ENCODE results near the gene PPM1D. TPM values are rescaled to one million over a fixed set of nuclear protein-coding genes. Genes with fewer than 3 reads are reported as not detected.

The PPM1D gene
- polyA plus RNA-seq, 1 of the 3 experiments (the other 2 are of a cell fraction), result 8.8 TPM

GRCh38 chr17:60594734-60595133, 5.3 kb upstream of the PPM1D start:
- CTCF ChIA-PET, result interaction anchor here (0.7 to 3.1 kb wide), 7 partner anchors 10 to 539 kb away, joined by 3 to 14 read pairs (median 4); no protein-coding TSS in a partner anchor
- Histone ChIP-seq H2AFZ (ENCODE audit: low read depth) (no peak overlapping the region), H3K4me2 (no peak overlapping the region), H3K4me3 (ENCODE audit: low read depth in 2 of 2, low read length in 1 of 2) (no peak overlapping the region), H3K79me2 (ENCODE audit: insufficient read depth) (no peaks in the 10 kb centered on the region), H3K9me3 (no peaks in the 10 kb centered on the region), H4K20me1 (ENCODE audit: insufficient read depth) (no peaks in the 10 kb centered on the region), H3F3A (replicated peaks; ENCODE audit: insufficient read depth) (peaks cover 12% of the 10 kb centered on the region), H3K4me1 (ENCODE audit: control insufficient read depth in 1 of 2, insufficient read depth in 2 of 2, low read depth in 1 of 2, low read length in 1 of 2) (peaks cover 0 to 3% of the 10 kb centered on the region in 2 experiments; a peak in 2 of 4 replicates), H3K27me3 (ENCODE audit: insufficient read depth) (no peaks in the 10 kb centered on the region), H3K9me2 (no peaks in the 10 kb centered on the region), H3K27ac (ENCODE audit: low read depth in 2 of 2, low read length in 1 of 2) (no peak overlapping the region), H3K36me3 (replicated peaks in 1 of 2; ENCODE audit: control insufficient read depth in 1 of 2, insufficient read depth in 2 of 2, low read length in 1 of 2) (no peaks in the 10 kb centered on the region), H3K9ac (no peak overlapping the region)
- POLR2A ChIA-PET, result no interaction called here
- no peak for DNase-seq
- WGBS (ENCODE audit: low lambda C conversion rate), result 97% methylated on average over 2 of the region's 2 CpGs
- no peak for TF ChIP-seq EP300 (IDR thresholded peaks at IDR 0.05; ENCODE audit: borderline replicate concordance in 1 of 2, low read depth in 1 of 2, low read length in 1 of 2)
- TF ChIP-seq, protein P1, sequence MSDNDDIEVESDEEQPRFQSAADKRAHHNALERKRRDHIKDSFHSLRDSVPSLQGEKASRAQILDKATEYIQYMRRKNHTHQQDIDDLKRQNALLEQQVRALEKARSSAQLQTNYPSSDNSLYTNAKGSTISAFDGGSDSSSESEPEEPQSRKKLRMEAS (IDR thresholded peaks at IDR 0.05; ENCODE audit: low read depth), result no peak
- no peak for TF ChIP-seq TCF12 (IDR thresholded peaks at IDR 0.05)
- TF ChIP-seq PBX3 (IDR thresholded peaks at IDR 0.05), result no peak
- no peak for TF ChIP-seq RCOR1 (IDR thresholded peaks at IDR 0.05; ENCODE audit: low read length)
- TF ChIP-seq, protein P2, sequence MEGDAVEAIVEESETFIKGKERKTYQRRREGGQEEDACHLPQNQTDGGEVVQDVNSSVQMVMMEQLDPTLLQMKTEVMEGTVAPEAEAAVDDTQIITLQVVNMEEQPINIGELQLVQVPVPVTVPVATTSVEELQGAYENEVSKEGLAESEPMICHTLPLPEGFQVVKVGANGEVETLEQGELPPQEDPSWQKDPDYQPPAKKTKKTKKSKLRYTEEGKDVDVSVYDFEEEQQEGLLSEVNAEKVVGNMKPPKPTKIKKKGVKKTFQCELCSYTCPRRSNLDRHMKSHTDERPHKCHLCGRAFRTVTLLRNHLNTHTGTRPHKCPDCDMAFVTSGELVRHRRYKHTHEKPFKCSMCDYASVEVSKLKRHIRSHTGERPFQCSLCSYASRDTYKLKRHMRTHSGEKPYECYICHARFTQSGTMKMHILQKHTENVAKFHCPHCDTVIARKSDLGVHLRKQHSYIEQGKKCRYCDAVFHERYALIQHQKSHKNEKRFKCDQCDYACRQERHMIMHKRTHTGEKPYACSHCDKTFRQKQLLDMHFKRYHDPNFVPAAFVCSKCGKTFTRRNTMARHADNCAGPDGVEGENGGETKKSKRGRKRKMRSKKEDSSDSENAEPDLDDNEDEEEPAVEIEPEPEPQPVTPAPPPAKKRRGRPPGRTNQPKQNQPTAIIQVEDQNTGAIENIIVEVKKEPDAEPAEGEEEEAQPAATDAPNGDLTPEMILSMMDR (IDR thresholded peaks at IDR 0.05), result no peak
- TF ChIP-seq IRF3 (IDR thresholded peaks at IDR 0.05; ENCODE audit: low read depth, low read length), result no peak
- TF ChIP-seq JUND (IDR thresholded peaks at IDR 0.05), result no peak
- TF ChIP-seq TAF1 (IDR thresholded peaks at IDR 0.05; ENCODE audit: borderline replicate concordance, low read depth, low read length), result no peak
- no peak for TF ChIP-seq EZH2phosphoT487 (IDR thresholded peaks at IDR 0.05; ENCODE audit: borderline replicate concordance, low read depth)
- no peak for TF ChIP-seq USF2 (IDR thresholded peaks at IDR 0.05; ENCODE audit: borderline replicate concordance, low read depth, low read length)
- TF ChIP-seq MXI1 (IDR thresholded peaks at IDR 0.05; ENCODE audit: low read depth, low read length), result no peak
- TF ChIP-seq NRF1 (IDR thresholded peaks at IDR 0.05; ENCODE audit: low read depth, low read length), result no peak

Data from SK-N-SH (cell line).